Ishikawa (cell line): ENCODE results near the gene IRS4.

Experiments
- CREB1 ChIP-seq: IDR thresholded peaks from 2 replicates; pipeline ENCODE4 v1.6.1; 2012; ENCODE audit warnings: low read depth
- EP300 ChIP-seq: IDR thresholded peaks from 2 replicates; pipeline ENCODE4 v1.6.1; 2012; ENCODE audit warnings: borderline replicate concordance
- NFIC ChIP-seq: IDR thresholded peaks from 2 replicates; pipeline ENCODE4 v1.6.1; 2012
- TAF1 ChIP-seq: IDR thresholded peaks from 2 replicates; pipeline ENCODE4 v1.6.1; 2012; ENCODE audit warnings: low read depth, mild to moderate bottlenecking

- no peak for TF ChIP-seq EP300
- TF ChIP-seq CREB1: no peak
- TF ChIP-seq TAF1: no peak
- no peak for TF ChIP-seq NFIC
Measured at GRCh38 chrX:108735679-108736508, 469 bp downstream of the IRS4 start.
